Hair follicle dermal papilla cell (primary cell): ENCODE results near the gene MKRN2OS. TPM values are rescaled to one million over a fixed set of nuclear protein-coding genes. Genes with fewer than 3 reads are reported as not detected.

Source experiments
- small RNA-seq: library from RNA; depleted of rRNA; stranded (forward); fragments of <200 nt; gene quantifications from one replicate; pipeline ENCODE3, GENCODE V24; 2012
- total RNA-seq: library from RNA; depleted of rRNA; stranded (reverse); fragments of >200 nt; gene quantifications from 2 replicates; pipeline ENCODE4 v1.2.3, GENCODE V29; 2012

Gene MKRN2OS
- total RNA-seq: not detected in 2 replicates

GRCh38 chr3:12545473-12545791 lies at the start of gene MKRN2OS:
Gene MKRN2OS, minus strand, starts transcription at chr3:12545499. Its CDS starts 35 bp downstream, at chr3:12545464.

GRCh38 chr3:12556690-12557472 lies 11.6 kb upstream of the MKRN2OS start, which contains the start of gene MKRN2:
Gene MKRN2, plus strand, starts transcription at chr3:12557087. Its CDS starts 64 bp downstream, at chr3:12557151.

Small RNAs within 50 kb of the gene (small RNA-seq; reads per million reads assigned to genes)
- not detected for gene RF00017
- gene RNA5SP123: not detected
- not detected for gene RNU6-377P

Other genes with a start within 250 kb of the MKRN2OS start
- gene TSEN2, start 61.0 kb downstream of the MKRN2OS start, total RNA-seq: 14.3 and 22.4 TPM in 2 replicates
- 55.7 and 61.0 TPM in 2 replicates for gene MKRN2, start 11.6 kb upstream of the MKRN2OS start, total RNA-seq
- 124 and 130 TPM in 2 replicates for gene RAF1, start 118.6 kb upstream of the MKRN2OS start, total RNA-seq
- 0.24 TPM in 1 of 2 replicates, not detected in the other for gene TMEM40, start 213.8 kb upstream of the MKRN2OS start, total RNA-seq